Measurements from ENCODE around the gene MAP4K4. TPM values are rescaled to one million over a fixed set of nuclear protein-coding genes. Genes with fewer than 3 reads are reported as not detected.

The MAP4K4 gene
- total RNA-seq, 1 experiment from 2014 or later: 136 TPM

DNA sequence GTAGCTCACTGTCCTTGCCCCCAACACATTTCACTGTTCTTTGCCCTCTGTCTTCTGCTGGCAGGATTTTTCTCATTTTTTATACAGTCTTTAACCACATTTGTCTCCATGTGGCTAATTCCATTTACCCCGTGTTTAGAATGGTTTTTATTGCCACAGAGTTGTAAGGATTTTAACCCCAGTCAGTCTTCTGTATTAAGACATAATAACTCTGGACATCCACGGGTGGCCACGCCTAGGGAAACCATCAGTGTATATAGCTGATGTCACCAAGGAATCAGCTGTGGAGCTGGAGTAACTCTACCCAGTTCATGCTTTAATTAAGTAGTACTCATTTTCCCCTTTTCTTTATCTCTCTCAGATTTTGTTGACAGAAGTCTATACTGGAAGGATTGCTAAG is 139.8 kb downstream of the MAP4K4 start:
- Mint-ChIP-seq H3K4me1 (ENCODE audit: low read depth, unreplicated experiment) (peaks cover 9% of the 10 kb centered on the region), H3K27me3 (ENCODE audit: unreplicated experiment) (no peaks in the 10 kb centered on the region), H3K36me3 (ENCODE audit: insufficient read depth, unreplicated experiment) (peaks cover 41% of the 10 kb centered on the region), H3K9me3 (ENCODE audit: low read depth, unreplicated experiment) (no peaks in the 10 kb centered on the region), H3K27ac (ENCODE audit: unreplicated experiment) (no peak overlapping the region), H3K4me3 (ENCODE audit: low read depth, unreplicated experiment) (no peak overlapping the region)
- BruUV-seq (replicated peaks): no TSS peak
- TF ChIP-seq, protein P1, sequence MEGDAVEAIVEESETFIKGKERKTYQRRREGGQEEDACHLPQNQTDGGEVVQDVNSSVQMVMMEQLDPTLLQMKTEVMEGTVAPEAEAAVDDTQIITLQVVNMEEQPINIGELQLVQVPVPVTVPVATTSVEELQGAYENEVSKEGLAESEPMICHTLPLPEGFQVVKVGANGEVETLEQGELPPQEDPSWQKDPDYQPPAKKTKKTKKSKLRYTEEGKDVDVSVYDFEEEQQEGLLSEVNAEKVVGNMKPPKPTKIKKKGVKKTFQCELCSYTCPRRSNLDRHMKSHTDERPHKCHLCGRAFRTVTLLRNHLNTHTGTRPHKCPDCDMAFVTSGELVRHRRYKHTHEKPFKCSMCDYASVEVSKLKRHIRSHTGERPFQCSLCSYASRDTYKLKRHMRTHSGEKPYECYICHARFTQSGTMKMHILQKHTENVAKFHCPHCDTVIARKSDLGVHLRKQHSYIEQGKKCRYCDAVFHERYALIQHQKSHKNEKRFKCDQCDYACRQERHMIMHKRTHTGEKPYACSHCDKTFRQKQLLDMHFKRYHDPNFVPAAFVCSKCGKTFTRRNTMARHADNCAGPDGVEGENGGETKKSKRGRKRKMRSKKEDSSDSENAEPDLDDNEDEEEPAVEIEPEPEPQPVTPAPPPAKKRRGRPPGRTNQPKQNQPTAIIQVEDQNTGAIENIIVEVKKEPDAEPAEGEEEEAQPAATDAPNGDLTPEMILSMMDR (IDR thresholded peaks at IDR 0.05; ENCODE audit: unreplicated experiment): no peak
- CTCF ChIA-PET: interaction anchor here (0.6 kb wide), 1 partner anchor 304 kb away, joined by 3 read pairs; no protein-coding TSS in a partner anchor
- intact Hi-C loops (cut with micrococcal nuclease; ENCODE audit: unreplicated experiment): no loop called here
- no peak for DNase-seq

DNA sequence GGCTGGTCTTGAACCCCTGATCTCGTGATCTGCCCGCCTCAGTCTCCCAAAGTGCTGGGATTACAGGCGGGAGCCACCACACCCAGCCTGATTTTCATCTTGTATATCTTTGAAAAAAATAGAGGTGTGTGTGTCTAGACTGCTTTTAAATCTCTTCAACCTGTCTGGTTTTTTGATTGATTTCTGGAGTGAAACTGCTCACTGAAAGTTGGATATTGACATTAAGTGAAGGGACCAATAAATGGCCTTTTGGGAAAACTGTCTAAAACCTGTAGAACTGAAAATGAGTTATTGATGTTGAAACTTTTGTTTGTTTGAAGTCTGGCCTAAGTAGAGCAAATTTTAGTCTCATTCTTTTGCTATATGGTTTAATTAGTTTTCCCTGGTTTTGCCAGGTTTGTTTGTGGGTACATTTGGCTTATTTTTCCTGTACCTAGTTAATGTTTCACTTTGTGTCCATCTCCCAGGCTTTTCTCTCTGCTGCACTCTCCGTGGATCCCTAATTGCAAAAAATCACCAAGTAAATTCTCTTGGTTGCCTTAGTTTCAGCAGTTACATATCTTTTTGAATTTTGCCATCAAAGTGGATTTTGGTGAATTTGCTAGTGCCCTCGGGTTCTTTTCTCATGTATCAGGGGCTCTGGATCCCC is 144.3 kb downstream of the MAP4K4 start:
- CTCF ChIA-PET: interaction anchor here (1.6 kb wide), 1 partner anchor 10 kb away, joined by 3 read pairs; no protein-coding TSS in a partner anchor
- intact Hi-C loops (cut with micrococcal nuclease; ENCODE audit: unreplicated experiment): no loop called here
- DNase-seq: no peak
- BruUV-seq (replicated peaks): no TSS peak
- Mint-ChIP-seq H3K4me3 (ENCODE audit: low read depth, unreplicated experiment) (no peak overlapping the region), H3K27ac (ENCODE audit: unreplicated experiment) (no peak overlapping the region), H3K27me3 (ENCODE audit: unreplicated experiment) (no peaks in the 10 kb centered on the region), H3K9me3 (ENCODE audit: low read depth, unreplicated experiment) (no peaks in the 10 kb centered on the region), H3K4me1 (ENCODE audit: low read depth, unreplicated experiment) (peaks cover 13% of the 10 kb centered on the region), H3K36me3 (ENCODE audit: insufficient read depth, unreplicated experiment) (peaks cover 47% of the 10 kb centered on the region)
- TF ChIP-seq, protein P1 (IDR thresholded peaks at IDR 0.05; ENCODE audit: unreplicated experiment): no peak

DNA sequence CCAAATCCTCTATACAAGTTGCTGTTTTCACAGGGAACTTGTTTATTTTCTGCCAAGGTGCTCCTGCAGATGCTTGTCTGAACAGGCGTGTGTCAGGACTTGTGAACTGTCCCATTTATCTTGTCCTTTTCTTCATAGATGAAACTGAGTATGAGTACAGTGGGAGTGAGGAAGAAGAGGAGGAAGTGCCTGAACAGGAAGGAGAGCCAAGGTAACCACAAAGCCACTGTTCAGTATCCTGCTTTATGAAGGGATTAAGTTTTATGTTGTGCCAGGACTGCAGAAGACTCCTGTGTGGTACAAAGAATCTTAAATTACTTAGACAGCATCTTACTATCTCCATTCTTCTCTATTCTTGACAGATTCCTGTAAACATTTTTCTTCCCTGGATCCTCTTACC is 145.0 kb downstream of the MAP4K4 start:
- no peak overlapping the region for H3K4me3 Mint-ChIP-seq (ENCODE audit: low read depth, unreplicated experiment)
- H3K27ac Mint-ChIP-seq (ENCODE audit: unreplicated experiment): no peak overlapping the region

DNA sequence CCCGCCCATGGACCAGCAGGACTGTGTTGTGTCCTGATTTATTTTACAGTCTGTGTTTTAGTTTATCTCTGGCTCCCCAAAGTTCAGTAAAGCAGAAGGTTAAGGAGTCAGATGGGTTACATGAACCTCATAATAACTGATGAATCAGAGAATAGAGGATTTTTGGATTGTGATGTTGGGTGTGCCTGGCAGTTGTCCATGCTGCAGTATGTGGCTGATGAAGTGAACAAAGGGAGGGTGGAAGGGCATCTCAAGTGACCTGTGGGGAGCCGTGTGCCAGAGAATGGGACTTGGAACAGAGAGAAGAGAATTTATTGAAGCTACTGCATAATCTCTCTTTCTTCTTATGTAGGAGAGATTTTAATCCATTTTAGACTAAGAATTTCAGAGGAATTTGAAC is 145.5 kb downstream of the MAP4K4 start:
- H3K4me3 Mint-ChIP-seq (ENCODE audit: low read depth, unreplicated experiment): no peak overlapping the region
- peaks cover 41% of the 10 kb centered on the region for H3K36me3 Mint-ChIP-seq (ENCODE audit: insufficient read depth, unreplicated experiment)
- no peak for DNase-seq
- BruUV-seq (replicated peaks): no TSS peak
- H3K27ac Mint-ChIP-seq (ENCODE audit: unreplicated experiment): no peak overlapping the region
- no peaks in the 10 kb centered on the region for H3K27me3 Mint-ChIP-seq (ENCODE audit: unreplicated experiment)
- H3K4me1 Mint-ChIP-seq (ENCODE audit: low read depth, unreplicated experiment): peaks cover 13% of the 10 kb centered on the region
- intact Hi-C loops (cut with micrococcal nuclease; ENCODE audit: unreplicated experiment): no loop called here
- TF ChIP-seq, protein P1 (IDR thresholded peaks at IDR 0.05; ENCODE audit: unreplicated experiment): no peak
- CTCF ChIA-PET: interaction anchor here (1.6 kb wide), 1 partner anchor 12 kb away, joined by 3 read pairs; no protein-coding TSS in a partner anchor
- no peaks in the 10 kb centered on the region for H3K9me3 Mint-ChIP-seq (ENCODE audit: low read depth, unreplicated experiment)

More for the DNA sequence above, 145.0 kb downstream of the MAP4K4 start:
- intact Hi-C loops (cut with micrococcal nuclease; ENCODE audit: unreplicated experiment): no loop called here
- CTCF ChIA-PET: interaction anchor here (1.6 kb wide), 1 partner anchor 11 kb away, joined by 3 read pairs; no protein-coding TSS in a partner anchor
- BruUV-seq (replicated peaks): no TSS peak
- Mint-ChIP-seq H3K27me3 (ENCODE audit: unreplicated experiment) (no peaks in the 10 kb centered on the region), H3K4me1 (ENCODE audit: low read depth, unreplicated experiment) (peaks cover 13% of the 10 kb centered on the region), H3K36me3 (ENCODE audit: insufficient read depth, unreplicated experiment) (peaks cover 41% of the 10 kb centered on the region), H3K9me3 (ENCODE audit: low read depth, unreplicated experiment) (no peaks in the 10 kb centered on the region)
- DNase-seq: no peak
- TF ChIP-seq, protein P1 (IDR thresholded peaks at IDR 0.05; ENCODE audit: unreplicated experiment): no peak

Measured in Calu3 (cell line).